ENCODE measurements around the gene ZC3H13.

GRCh38 chr13:46006688-46007452 is 45.7 kb downstream of the ZC3H13 start:
- TF ChIP-seq CTCF (conservative IDR thresholded peaks at IDR 0.05; ENCODE audit: low read depth, low read length) (no peak), EZH2 (IDR thresholded peaks at IDR 0.05; ENCODE audit: borderline replicate concordance, low read depth, low read length, poor library complexity, severe bottlenecking) (no peak)

Data from A673 (cell line).